NOMO-1 treated with DMSO at 0.1 percent for 48 hours (cell line): ENCODE measurements around the gene CDC73.
"Not testable (repeated sequence)": the region's sequence is repeated elsewhere in the genome, so short reads cannot be mapped to it uniquely, and the experiment has no call there.

Source experiments
- DNase-seq: peaks from one replicate; lab custom pipeline; 2025; ENCODE audit not compliant: unreplicated experiment; lab: John Stamatoyannopoulos, UW

The CDC73 gene

GRCh38 chr1:193179094-193179493, 57.3 kb downstream of the CDC73 start:
- no peak for DNase-seq

- DNase-seq: no peak
Measured at GRCh38 chr1:193181536-193181935, 59.7 kb downstream of the CDC73 start.

- DNase-seq: no peak
Measured at GRCh38 chr1:193181985-193182384, 60.2 kb downstream of the CDC73 start.

- DNase-seq: peak; percentile 34
Measured at GRCh38 chr1:193183019-193183627, 61.3 kb downstream of the CDC73 start.

GRCh38 chr1:193184776-193185175, 62.9 kb downstream of the CDC73 start:
- DNase-seq: no peak

GRCh38 chr1:193185211-193185610, 63.4 kb downstream of the CDC73 start:
- no peak for DNase-seq

- no peak for DNase-seq
Measured at GRCh38 chr1:193185901-193186731, 64.3 kb downstream of the CDC73 start, which contains the start of gene B3GALT2. TSS of gene B3GALT2 (minus strand) at chr1:193186613. CDS start at chr1:193181562, 5,051 bp downstream.

GRCh38 chr1:193187114-193187513, 65.3 kb downstream of the CDC73 start:
- DNase-seq: no peak

- not testable (repeated sequence) for DNase-seq
Measured at GRCh38 chr1:193188915-193189314, 67.1 kb downstream of the CDC73 start.

- DNase-seq: no peak
Measured at GRCh38 chr1:193189442-193190095, 67.7 kb downstream of the CDC73 start.

GRCh38 chr1:193190096-193190744, 68.4 kb downstream of the CDC73 start:
- DNase-seq: peak; percentile 8

- no peak for DNase-seq
Measured at GRCh38 chr1:193192586-193192985, 70.8 kb downstream of the CDC73 start.

- DNase-seq: no peak
Measured at GRCh38 chr1:193199940-193200339, 78.1 kb downstream of the CDC73 start.

GRCh38 chr1:193201021-193201420, 79.2 kb downstream of the CDC73 start:
- no peak for DNase-seq

GRCh38 chr1:193210996-193211395, 89.2 kb downstream of the CDC73 start:
- no peak for DNase-seq

GRCh38 chr1:193211539-193211938, 89.7 kb downstream of the CDC73 start:
- no peak for DNase-seq

GRCh38 chr1:193212637-193213036, 90.8 kb downstream of the CDC73 start:
- no peak for DNase-seq

- DNase-seq: no peak
Measured at GRCh38 chr1:193213998-193214397, 92.2 kb downstream of the CDC73 start.

- DNase-seq: no peak
Measured at GRCh38 chr1:193216920-193217319, 95.1 kb downstream of the CDC73 start.

GRCh38 chr1:193219391-193219790, 97.6 kb downstream of the CDC73 start:
- DNase-seq: no peak

- DNase-seq: no peak
Measured at GRCh38 chr1:193221651-193222050, 99.8 kb downstream of the CDC73 start.
